Osteoblast (primary cell): Measurements from ENCODE around the gene SLC25A6. TPM values are rescaled to one million over a fixed set of nuclear protein-coding genes. Genes with fewer than 3 reads are reported as not detected.

Experiments
- DNase-seq: peaks from one replicate; pipeline ENCODE4 v3.0.0; 2011; ENCODE audit warnings: low spot score, mixed read lengths; ENCODE audit not compliant: insufficient read length; ENCODE audit errors: missing footprints
- H2AFZ ChIP-seq: 2 replicates; pipeline ENCODE4 v1.6.0; 2011; ENCODE audit warnings: mild to moderate bottlenecking, low read length
- H3K27ac ChIP-seq: 2 replicates; pipeline ENCODE4 v1.5.1; 2011; ENCODE audit warnings: mild to moderate bottlenecking, low read depth, low read length, moderate library complexity
- H3K27me3 ChIP-seq: 2 replicates; pipeline ENCODE4 v1.6.0; 2012; ENCODE audit warnings: mild to moderate bottlenecking, control low read depth, inconsistent platforms, low read length, moderate library complexity; ENCODE audit not compliant: insufficient read depth
- H3K36me3 ChIP-seq: 2 replicates; pipeline ENCODE4 v1.5.1; 2011; ENCODE audit warnings: mild to moderate bottlenecking, low read length, control low read depth, moderate library complexity; ENCODE audit not compliant: insufficient read depth
- H3K4me1 ChIP-seq: 2 replicates; pipeline ENCODE4 v1.5.1; 2011; ENCODE audit warnings: mild to moderate bottlenecking, low read length, control low read depth, moderate library complexity; ENCODE audit not compliant: insufficient read depth
- H3K4me2 ChIP-seq: 2 replicates; pipeline ENCODE4 v1.6.0; 2011; ENCODE audit warnings: mild to moderate bottlenecking, low read length; ENCODE audit not compliant: insufficient read depth
- H3K4me3 ChIP-seq: fragments of 200-600 bp; sonication (generic); 3 replicates; pipeline ENCODE4 v1.5.1; 2012; ENCODE audit warnings: mild to moderate bottlenecking, low read length, inconsistent platforms; ENCODE audit not compliant: insufficient read depth
- H3K79me2 ChIP-seq: 2 replicates; pipeline ENCODE4 v1.6.0; 2012; ENCODE audit warnings: mild to moderate bottlenecking, low read length, control low read depth, inconsistent platforms; ENCODE audit not compliant: insufficient read depth
- H3K9me3 ChIP-seq: 2 replicates; pipeline ENCODE4 v1.5.1; 2011; ENCODE audit warnings: low read depth, low read length, control low read depth
- H4K20me1 ChIP-seq: 2 replicates; pipeline ENCODE4 v1.6.0; 2012; ENCODE audit warnings: mild to moderate bottlenecking, low read length, control low read depth; ENCODE audit not compliant: insufficient read depth
- total RNA-seq: library from RNA; depleted of rRNA; stranded (reverse); fragments of >200 nt; gene quantifications from 2 replicates; pipeline ENCODE4 v1.2.3, GENCODE V29; 2012
- TF ChIP-seq, protein P1 (sequence below): IDR thresholded peaks from 2 replicates; pipeline ENCODE4 v1.5.1; 2011; ENCODE audit warnings: mild to moderate bottlenecking, low read depth, low read length, moderate library complexity; ENCODE audit errors: extremely low read depth

SLC25A6 gene
- total RNA-seq, 1 donor = 203 TPM

DNA sequence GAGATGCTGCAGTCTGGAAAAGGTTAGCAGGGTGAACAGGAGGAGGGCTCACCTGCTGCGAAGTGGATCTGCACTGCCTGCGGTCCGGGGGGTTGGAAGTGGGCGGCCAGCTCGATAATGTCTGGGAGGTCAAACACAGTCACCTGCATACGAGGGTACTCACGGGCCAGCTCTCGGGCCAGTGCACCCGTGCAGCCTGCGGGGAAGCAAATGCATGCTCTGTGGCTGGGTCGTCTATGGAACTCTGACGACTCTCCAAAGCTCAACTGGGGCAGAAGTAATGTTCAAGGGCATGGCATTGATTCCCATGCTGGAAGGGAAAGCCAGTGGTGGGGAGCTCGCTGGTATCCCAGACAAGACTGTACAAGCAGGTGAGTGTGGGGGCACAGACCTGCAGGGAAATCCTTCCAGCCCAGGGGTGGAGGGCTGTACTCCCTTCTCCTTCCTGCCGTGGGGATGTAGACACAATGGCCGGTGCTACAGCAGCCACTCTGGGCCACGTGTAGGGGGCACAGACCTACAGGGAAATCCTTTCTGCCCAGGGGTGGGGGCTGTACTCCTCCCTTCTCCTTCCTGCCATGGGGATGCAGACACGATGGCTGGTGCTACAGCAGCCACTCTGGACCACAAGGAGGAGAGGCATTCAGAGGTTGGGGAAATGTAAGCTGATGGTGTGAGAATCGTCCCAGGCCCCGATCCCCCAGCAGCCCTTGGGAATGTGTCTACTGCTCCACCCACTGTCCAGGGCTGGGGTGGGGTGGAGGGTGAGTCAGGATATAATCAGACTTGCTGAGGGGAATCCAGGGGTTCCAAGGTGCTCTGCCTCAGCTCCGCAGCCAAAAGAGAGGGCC, 26.2 kb upstream of the SLC25A6 start:
- H3K4me2 ChIP-seq = no peak overlapping the region
- H3K79me2 ChIP-seq = no peaks in the 10 kb centered on the region
- TF ChIP-seq, protein P1, sequence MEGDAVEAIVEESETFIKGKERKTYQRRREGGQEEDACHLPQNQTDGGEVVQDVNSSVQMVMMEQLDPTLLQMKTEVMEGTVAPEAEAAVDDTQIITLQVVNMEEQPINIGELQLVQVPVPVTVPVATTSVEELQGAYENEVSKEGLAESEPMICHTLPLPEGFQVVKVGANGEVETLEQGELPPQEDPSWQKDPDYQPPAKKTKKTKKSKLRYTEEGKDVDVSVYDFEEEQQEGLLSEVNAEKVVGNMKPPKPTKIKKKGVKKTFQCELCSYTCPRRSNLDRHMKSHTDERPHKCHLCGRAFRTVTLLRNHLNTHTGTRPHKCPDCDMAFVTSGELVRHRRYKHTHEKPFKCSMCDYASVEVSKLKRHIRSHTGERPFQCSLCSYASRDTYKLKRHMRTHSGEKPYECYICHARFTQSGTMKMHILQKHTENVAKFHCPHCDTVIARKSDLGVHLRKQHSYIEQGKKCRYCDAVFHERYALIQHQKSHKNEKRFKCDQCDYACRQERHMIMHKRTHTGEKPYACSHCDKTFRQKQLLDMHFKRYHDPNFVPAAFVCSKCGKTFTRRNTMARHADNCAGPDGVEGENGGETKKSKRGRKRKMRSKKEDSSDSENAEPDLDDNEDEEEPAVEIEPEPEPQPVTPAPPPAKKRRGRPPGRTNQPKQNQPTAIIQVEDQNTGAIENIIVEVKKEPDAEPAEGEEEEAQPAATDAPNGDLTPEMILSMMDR = no peak
- H3K27me3 ChIP-seq = no peaks in the 10 kb centered on the region
- peaks cover 7% of the 10 kb centered on the region for H3K9me3 ChIP-seq
- no peak overlapping the region for H3K27ac ChIP-seq
- H3K36me3 ChIP-seq = peaks cover 42% of the 10 kb centered on the region
- DNase-seq = no peak
- peaks cover 2% of the 10 kb centered on the region for H4K20me1 ChIP-seq
- no peak overlapping the region for H2AFZ ChIP-seq
- no peak overlapping the region for H3K4me3 ChIP-seq
- no peaks in the 10 kb centered on the region for H3K4me1 ChIP-seq

DNA sequence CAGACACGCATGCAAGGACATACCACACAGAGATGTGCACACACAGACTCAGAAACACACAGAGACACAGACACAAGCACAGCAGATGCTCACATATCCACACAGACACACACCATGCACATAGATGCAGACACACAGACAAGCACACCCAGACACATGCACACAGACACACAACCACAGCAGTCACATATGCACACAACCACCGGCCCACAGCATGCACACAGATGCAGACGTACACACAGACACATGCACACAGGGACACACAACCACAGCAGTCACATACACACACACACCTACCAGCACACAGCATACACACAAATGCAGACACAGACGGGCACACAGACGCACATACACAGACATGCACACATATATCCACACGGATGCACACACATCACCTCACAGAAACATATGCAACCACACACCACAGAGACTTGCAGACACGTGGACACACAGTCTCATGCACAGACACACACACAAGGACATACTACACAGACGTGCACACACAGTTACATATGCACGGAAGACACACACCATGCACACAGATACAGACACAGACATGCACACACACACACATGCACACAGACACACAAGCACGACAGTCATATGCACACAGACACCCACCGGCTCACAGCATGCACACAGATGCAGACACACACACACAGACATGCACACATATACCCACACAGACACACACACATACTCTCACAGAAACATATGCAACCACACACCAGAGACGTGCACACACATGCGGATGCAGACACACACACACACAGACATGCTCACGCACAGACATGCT, 25.2 kb upstream of the SLC25A6 start:
- H3K4me3 ChIP-seq = no peak overlapping the region
- peaks cover 7% of the 10 kb centered on the region for H3K9me3 ChIP-seq
- no peaks in the 10 kb centered on the region for H3K79me2 ChIP-seq
- H3K27me3 ChIP-seq = no peaks in the 10 kb centered on the region
- H3K4me2 ChIP-seq = no peak overlapping the region
- peaks cover 42% of the 10 kb centered on the region for H3K36me3 ChIP-seq
- H4K20me1 ChIP-seq = peaks cover 2% of the 10 kb centered on the region
- DNase-seq = no peak
- H3K4me1 ChIP-seq = no peaks in the 10 kb centered on the region
- no peak overlapping the region for H2AFZ ChIP-seq
- no peak overlapping the region for H3K27ac ChIP-seq
- TF ChIP-seq, protein P1 = no peak

DNA sequence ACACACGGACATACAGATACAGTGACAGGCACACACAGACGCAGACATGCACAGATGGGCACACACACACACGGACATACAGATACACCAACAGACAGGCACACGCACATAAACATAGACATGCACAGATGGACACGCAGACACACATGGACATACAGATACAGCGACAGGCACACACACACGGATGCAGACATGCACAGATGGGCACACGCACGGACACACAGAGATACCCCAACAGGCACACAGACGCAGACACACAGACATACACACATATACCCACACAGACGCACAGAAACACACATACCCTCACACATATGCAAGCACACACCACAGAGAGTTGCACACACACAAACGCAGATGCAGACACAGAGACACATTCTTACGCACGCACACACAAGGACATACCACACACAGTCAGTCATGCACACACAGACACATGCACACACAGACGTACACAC, 24.4 kb upstream of the SLC25A6 start:
- TF ChIP-seq, protein P1 = no peak
- Histone ChIP-seq H3K36me3 (peaks cover 37% of the 10 kb centered on the region), H3K79me2 (no peaks in the 10 kb centered on the region), H2AFZ (no peak overlapping the region), H3K9me3 (peaks cover 2% of the 10 kb centered on the region), H3K4me2 (no peak overlapping the region), H3K4me3 (no peak overlapping the region), H3K27me3 (no peaks in the 10 kb centered on the region), H3K4me1 (no peaks in the 10 kb centered on the region), H4K20me1 (peaks cover 2% of the 10 kb centered on the region), H3K27ac (no peak overlapping the region)
- no peak for DNase-seq

DNA sequence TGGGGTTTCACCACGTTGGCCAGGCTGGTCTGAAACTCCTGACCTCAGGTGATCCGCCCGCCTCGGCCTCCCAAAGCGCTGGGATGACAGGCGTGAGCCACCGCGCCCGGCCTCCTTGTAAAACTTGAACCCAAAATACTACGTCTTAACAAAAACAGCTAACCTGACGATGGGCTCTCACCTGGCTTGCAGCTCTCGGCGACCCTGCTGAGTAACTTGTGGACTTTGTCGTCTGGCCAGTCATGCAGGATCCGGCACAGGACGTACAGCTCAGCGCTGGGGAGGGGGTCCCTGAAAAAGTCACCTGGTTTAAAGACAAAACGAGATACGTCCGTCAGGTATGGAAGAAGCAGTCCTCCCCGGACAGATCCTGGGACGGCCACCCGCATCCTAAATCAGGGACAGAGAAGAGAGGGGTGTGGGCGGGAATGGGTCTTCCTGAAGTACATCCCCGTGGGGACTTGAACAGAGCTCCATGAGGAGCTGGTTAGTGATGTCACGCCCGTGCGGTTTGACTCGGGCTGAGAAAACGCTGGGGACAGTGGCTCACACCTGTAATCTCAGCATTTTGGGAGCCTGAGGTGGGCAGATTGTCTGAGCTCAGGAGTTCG, 20.7 kb upstream of the SLC25A6 start:
- H4K20me1 ChIP-seq = peaks cover 2% of the 10 kb centered on the region
- H3K79me2 ChIP-seq = no peaks in the 10 kb centered on the region
- no peak overlapping the region for H2AFZ ChIP-seq
- H3K9me3 ChIP-seq = no peaks in the 10 kb centered on the region
- H3K27me3 ChIP-seq = no peaks in the 10 kb centered on the region
- H3K4me1 ChIP-seq = no peaks in the 10 kb centered on the region
- no peak for DNase-seq
- peaks cover 25% of the 10 kb centered on the region for H3K36me3 ChIP-seq
- no peak overlapping the region for H3K4me3 ChIP-seq
- TF ChIP-seq, protein P1 = no peak
- no peak overlapping the region for H3K27ac ChIP-seq
- no peak overlapping the region for H3K4me2 ChIP-seq
